ENCODE measurements around the gene HNRNPA3.
"Not testable (repeated sequence)": the region's sequence is repeated elsewhere in the genome, so short reads cannot be mapped to it uniquely, and the experiment has no call there.

DNA sequence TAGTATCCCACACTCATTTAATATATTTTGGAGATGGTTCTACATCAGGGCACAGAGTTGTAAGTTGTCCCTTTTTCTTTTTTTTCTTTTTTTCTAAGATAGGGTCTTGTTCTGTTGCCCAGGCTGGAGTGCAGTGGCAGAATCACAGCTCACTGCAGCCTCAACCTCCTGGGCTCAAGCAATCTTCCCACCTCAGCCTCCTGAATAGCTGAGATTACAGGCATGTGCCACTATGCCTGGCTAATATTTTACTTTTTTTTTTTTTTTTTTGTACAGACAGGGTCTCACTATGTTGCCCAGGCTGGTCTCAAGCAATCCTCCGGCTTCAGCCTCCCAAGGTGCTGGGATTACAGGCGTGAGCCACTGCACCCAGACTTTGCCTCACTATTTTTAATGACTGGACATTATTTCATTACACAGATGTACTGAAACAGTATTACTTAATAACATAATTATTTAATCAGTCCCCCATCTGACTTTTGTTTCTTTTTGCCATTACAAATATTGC, 34.0 kb downstream of the HNRNPA3 start:
- not testable (repeated sequence) for TF ChIP-seq ZBTB1 (tag by site-specific recombination; IDR thresholded peaks at IDR 0.05); TCF7L2 (IDR thresholded peaks at IDR 0.05; ENCODE audit: borderline replicate concordance, low read depth, low read length); ZNF280C (tag by site-specific recombination; IDR thresholded peaks at IDR 0.05); ZNF223 (tag by site-specific recombination; IDR thresholded peaks at IDR 0.05); ZFP41 (tag by site-specific recombination; IDR thresholded peaks at IDR 0.05; ENCODE audit: borderline replicate concordance); ZNF302 (tag by site-specific recombination; IDR thresholded peaks at IDR 0.05; ENCODE audit: low read depth); ZNF169 (tag by site-specific recombination; IDR thresholded peaks at IDR 0.05)
- TF ChIP-seq, protein P1, sequence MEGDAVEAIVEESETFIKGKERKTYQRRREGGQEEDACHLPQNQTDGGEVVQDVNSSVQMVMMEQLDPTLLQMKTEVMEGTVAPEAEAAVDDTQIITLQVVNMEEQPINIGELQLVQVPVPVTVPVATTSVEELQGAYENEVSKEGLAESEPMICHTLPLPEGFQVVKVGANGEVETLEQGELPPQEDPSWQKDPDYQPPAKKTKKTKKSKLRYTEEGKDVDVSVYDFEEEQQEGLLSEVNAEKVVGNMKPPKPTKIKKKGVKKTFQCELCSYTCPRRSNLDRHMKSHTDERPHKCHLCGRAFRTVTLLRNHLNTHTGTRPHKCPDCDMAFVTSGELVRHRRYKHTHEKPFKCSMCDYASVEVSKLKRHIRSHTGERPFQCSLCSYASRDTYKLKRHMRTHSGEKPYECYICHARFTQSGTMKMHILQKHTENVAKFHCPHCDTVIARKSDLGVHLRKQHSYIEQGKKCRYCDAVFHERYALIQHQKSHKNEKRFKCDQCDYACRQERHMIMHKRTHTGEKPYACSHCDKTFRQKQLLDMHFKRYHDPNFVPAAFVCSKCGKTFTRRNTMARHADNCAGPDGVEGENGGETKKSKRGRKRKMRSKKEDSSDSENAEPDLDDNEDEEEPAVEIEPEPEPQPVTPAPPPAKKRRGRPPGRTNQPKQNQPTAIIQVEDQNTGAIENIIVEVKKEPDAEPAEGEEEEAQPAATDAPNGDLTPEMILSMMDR (tag by site-specific recombination; IDR thresholded peaks at IDR 0.05): not testable (repeated sequence)
- TF ChIP-seq, protein P2, sequence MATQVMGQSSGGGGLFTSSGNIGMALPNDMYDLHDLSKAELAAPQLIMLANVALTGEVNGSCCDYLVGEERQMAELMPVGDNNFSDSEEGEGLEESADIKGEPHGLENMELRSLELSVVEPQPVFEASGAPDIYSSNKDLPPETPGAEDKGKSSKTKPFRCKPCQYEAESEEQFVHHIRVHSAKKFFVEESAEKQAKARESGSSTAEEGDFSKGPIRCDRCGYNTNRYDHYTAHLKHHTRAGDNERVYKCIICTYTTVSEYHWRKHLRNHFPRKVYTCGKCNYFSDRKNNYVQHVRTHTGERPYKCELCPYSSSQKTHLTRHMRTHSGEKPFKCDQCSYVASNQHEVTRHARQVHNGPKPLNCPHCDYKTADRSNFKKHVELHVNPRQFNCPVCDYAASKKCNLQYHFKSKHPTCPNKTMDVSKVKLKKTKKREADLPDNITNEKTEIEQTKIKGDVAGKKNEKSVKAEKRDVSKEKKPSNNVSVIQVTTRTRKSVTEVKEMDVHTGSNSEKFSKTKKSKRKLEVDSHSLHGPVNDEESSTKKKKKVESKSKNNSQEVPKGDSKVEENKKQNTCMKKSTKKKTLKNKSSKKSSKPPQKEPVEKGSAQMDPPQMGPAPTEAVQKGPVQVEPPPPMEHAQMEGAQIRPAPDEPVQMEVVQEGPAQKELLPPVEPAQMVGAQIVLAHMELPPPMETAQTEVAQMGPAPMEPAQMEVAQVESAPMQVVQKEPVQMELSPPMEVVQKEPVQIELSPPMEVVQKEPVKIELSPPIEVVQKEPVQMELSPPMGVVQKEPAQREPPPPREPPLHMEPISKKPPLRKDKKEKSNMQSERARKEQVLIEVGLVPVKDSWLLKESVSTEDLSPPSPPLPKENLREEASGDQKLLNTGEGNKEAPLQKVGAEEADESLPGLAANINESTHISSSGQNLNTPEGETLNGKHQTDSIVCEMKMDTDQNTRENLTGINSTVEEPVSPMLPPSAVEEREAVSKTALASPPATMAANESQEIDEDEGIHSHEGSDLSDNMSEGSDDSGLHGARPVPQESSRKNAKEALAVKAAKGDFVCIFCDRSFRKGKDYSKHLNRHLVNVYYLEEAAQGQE (tag by site-specific recombination; IDR thresholded peaks at IDR 0.05): not testable (repeated sequence)
